HG02938 (cell line): ENCODE results near the gene ZBTB48.

Source experiments
- ATAC-seq: cut with Tn5 transposase; IDR thresholded peaks from one replicate; pipeline ENCODE4 v1.9.1; 2021; ENCODE audit warnings: mild to moderate bottlenecking, moderate library complexity; ENCODE audit not compliant: unreplicated experiment

Gene ZBTB48

DNA sequence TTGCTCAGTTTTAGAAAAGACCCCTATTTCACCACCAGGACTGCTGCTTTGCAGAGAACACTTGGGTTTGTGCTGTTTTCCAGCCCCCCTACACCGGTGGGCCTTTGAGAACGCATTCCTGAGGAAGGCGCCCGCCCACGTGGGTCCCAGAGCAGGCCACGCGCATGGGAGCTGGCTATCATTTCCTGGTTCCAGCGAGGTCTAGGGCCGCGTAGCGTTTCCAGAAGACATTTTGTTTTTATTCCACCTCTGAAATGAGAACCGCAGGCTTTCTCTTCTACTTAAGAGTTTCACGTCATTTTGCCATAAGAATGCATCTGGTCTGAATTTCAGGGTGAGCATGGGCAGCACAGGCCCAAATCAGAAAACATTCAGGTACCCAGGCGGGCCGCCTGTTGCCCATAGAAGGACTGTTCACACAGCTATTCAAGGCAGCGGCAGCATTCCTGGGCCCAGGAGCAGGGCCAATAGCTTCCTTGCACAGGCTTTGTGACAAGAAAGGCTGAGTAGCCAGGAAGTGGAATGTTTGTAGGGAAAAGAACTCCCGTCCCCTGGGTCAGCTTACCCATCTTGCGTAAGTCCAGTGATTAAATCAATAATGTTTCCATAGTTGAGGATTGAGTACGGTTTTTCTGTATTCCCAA, 24.2 kb downstream of the ZBTB48 start:
- ATAC-seq = no peak

DNA sequence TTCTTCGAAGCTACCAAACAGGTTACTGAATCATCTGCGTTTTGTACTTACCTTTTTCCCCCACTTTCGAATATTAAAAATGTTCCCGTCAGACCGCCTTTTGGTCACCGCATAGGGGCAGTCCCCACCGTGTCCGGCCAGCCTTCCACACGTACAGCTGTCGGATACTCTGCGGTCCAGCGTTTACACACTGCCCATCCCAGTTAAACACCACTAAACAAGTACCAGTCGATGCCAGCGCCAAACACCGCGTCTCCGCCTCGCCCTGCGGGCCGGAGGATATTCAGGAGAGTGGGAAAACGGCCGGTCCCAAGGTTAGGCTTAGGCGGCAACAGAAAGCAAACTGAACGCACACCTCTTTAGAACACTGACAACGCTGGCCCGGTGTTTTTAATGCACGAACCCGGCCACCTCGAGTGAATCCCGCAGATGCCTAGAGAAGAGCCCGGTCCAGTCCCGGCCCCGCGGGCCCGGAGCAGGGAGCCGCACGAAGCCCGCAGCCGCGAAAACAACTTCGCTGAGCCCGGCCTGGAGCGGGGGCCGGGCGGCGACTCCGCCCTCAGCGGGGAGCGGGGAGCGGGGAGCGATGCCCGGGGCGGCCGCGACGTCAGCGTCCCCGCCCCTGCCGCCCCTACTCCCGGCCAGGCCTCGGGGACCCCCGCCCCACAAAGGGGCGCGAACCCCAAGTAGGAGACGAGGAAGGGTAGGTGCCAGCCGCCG, 33.0 kb downstream of the ZBTB48 start:
- peak; percentile 35 for ATAC-seq

DNA sequence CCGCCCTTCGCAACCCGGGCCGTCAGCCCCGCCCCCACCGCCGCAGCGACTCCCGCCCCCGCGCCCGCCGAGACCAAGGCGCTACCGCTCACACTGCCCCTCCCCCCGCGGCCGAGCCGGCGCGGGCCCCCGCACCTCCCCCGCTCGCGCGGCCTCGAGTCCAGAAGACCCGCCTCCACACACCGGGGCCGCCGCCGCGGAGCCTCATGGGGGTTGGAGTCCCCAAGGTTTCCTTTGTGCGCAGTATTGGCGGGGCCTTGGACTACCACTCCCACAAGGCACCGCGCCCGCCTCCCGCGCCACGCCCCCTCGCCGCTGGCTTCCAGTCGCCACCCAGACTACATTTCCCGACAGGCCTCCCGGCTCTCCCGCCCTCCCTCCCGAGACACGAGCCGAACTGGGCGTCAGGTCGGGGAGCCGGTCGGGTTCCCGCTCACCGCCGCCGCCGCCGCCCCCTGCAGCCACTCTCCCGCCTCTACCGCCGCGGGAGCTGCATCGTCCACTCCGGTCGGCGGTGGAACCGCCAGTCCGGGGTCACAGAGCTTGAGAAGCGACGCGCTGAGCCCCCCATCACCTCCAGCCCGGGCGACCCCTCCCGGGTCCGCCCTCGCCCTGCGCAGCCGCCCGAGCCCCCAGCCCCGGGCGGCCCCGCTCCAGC, 33.7 kb downstream of the ZBTB48 start, which contains the start of gene PHF13:
TSS of gene PHF13 (plus strand) at position 371 of the 658 bp plus-strand sequence. CDS start 336 bp downstream, outside the sequence.
- ATAC-seq = peak; percentile 91

DNA sequence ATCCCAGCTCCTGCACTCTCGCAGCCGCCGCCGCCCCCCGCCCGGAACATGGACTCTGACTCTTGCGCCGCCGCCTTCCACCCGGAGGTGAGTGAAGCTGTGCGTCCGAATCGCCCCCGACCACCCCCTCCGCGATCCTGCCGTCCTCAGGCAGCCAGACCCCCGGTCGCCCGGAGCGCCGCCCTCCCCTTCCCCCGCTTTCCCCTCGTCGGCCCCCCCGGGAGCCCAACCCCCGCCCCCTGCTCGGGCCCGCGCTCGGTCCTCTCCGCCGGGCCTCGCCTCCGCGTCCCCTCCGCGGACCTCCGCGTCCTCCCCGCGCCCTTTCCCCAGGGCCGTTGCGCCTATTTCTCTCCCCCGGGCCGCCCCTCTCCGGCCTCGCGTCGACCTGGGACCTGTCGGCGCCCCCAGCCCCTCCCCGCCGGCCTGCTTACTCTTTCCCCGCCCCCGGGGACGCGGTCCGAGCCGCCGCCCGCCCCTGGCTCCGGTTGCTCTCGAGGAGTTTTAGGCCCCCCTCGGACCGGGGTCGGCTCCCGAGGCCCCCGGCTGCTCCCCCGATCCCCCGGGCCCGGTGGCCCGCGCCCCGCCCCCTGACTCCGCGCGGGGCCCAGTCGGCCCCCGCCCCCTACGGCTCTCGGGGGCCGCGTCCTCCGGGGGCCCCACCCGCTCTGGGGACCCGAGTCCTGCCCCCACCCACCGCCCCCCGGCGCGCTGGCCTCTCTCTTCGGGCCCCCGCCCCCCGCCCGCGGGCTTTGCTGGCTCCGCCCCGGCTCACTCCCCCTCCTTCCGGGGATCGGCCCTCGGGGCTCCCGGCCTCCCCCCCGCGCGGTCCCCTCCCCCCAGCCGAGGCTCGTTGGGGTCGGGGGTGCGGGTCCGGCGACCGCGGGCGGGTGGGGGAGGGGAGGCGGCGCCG, 34.5 kb downstream of the ZBTB48 start:
- no peak for ATAC-seq

DNA sequence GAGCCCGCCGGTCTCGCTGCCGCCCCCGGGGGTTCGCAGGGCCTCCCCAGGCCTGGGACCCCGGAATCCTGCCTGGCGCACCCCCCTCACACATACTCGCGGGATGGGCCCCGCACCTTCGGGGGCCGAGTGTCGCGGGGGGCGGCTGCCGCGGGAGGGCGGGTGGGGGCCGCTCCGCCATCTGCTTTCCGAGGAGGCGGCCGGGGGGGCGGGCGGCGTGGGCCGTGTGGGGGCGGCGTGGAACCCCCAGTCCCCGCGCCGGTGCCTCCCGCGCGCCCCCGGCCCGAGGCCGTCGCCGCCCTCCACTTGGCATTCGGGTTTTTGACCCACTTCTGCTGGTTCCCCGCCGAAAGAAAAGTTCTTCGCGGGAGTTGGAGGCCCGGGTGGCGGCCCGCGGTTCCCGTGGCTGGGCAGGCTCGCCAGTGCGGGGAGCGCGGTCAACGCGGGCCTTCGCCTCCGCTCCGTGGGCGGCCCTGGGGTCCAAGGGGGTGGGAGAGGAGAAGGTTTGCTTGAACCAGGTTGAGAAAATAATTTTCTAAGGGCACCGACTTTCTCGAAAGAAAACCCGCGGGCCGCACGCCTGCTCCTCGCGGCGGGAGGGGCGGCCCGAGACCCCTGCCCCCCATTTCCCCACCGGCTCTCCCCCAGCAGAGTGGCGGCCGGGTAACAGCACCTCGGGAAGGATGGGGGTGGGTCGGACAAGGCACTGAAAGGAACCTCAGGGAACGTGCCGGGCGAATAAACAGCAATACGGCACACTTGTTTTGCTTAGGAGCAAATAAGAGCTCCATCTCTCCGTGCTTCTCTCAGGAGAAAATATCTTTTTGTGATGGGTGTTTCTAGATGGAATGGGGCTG, 35.4 kb downstream of the ZBTB48 start:
- no peak for ATAC-seq

DNA sequence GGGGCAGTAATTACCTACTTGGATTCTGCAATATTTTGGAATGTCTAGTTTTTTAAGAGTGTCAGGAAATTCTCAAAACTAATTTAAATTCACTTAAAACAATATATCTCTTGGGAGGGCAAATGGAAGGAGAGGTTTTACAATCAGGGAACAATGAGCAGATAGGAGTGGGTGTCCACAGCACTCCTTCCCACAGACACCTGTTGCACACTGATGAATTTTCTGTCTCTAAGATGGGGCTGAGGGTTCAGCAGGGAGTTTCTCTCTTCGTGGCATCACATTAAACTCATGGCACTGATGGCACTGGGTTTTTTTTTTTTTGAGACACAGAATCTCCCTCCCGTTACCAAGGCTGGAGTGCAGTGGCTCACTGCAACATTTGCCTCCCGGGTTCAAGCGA, 39.3 kb downstream of the ZBTB48 start:
- no peak for ATAC-seq

DNA sequence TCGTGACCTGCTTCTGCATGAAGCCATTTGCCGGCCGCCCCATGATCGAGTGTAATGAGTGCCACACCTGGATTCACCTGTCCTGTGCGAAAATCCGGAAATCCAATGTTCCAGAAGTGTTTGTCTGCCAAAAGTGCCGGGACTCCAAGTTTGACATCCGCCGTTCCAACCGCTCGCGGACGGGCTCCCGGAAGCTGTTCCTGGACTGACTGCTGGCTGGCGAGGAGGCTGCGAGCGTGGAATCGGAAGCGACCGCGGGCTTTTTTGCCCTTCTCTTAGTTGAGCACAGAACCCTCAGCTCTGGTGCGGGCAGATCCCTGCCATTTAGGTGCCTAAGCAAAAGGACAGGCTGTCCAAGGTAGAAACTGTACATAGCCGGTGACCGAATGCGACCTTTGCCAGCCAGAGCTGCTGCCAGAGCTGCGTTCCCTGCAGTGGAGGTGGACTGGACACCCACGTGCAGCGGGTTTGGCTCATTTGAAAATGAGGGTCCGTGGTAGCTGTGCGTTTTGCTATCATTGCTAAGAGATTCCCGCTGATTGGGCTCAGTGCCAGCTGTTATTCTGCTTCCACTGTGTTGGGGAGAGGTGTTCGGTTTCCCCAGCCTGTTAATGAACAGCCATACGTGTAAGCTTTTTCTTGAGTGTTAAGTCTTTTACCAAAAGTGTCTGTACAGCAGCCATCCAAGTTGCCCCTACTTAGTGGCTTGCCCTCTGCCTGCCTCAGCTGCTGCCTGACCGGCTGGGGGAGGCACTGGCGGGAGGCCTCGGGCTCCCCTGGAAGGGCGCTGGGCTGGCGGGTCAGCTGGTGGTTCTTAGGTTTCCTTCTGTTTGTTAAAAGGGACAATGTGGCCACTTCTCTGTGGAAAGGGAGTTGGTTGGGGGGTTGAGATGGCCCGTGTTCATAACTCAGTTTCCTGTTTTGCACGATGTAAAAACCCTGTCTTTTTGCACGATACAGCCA, 41.9 kb downstream of the ZBTB48 start:
- ATAC-seq = no peak

DNA sequence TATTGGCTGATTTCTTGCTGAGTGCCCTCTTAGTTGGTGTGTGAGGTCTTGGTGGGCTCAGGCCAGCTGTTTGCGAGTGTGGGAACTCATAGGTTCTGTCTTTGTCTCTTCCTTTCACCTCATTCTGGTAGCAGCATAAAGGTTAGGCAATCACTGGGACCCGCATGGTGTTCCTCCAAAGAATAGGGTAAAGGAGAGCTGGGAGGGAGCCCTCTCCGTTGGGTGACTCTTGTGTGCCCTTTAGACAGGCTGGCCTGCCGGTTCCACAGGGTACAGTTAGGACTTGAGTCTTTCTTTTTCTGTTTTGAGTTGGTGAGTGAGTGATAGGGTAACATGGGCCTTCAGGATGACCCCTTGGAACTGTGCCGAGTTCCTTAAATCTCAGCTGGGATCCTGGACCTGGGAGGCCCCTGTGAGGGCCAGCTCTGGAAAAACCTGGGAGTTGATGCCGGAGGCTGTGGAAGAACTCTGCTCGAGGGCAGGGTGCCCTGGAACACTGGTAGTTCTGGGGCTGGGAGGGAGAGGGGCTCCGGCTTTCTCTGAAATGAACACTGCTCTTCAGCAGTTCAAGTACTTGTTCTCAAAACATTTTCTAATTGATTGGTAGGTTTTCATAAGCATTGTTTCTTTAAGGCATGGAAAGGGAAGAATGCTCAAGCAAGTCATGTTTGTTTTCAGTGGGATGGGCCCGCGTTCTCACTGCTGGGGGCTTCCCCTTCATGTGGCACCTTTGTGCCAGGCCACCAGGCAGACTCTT, 42.8 kb downstream of the ZBTB48 start:
- ATAC-seq = no peak

DNA sequence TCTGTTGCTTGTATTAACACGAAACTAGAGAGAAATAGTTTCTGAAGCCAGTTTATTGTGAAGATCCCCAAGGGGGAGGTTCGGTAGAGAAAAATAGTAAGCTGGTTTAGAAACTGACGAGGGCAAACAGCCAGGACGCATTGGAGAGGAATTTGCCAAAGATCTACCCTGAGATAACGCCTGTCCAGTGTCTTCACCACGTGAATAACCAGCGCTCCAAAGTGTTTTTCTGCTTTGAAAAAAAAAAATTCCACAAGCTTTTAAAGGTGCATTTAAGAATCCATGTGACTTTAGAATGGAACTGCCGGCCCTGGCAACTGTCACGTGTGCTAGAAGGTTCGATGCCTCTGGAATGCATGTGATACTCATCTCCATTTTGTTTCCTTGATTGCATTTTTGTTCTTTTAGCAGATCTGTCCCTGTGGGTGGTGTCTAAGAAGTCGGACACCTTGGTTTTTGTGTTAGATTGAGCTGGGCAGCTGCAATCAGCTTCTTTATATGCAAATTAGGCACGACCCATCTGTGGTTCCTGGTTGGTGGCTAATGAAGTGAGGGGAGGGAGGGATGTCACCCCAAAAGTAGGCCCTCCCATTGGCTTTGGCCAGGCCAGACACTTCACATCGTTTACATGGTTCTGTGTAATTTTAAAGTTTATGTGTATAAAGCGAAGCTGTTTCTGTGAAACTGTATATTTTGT, 43.6 kb downstream of the ZBTB48 start:
- no peak for ATAC-seq

DNA sequence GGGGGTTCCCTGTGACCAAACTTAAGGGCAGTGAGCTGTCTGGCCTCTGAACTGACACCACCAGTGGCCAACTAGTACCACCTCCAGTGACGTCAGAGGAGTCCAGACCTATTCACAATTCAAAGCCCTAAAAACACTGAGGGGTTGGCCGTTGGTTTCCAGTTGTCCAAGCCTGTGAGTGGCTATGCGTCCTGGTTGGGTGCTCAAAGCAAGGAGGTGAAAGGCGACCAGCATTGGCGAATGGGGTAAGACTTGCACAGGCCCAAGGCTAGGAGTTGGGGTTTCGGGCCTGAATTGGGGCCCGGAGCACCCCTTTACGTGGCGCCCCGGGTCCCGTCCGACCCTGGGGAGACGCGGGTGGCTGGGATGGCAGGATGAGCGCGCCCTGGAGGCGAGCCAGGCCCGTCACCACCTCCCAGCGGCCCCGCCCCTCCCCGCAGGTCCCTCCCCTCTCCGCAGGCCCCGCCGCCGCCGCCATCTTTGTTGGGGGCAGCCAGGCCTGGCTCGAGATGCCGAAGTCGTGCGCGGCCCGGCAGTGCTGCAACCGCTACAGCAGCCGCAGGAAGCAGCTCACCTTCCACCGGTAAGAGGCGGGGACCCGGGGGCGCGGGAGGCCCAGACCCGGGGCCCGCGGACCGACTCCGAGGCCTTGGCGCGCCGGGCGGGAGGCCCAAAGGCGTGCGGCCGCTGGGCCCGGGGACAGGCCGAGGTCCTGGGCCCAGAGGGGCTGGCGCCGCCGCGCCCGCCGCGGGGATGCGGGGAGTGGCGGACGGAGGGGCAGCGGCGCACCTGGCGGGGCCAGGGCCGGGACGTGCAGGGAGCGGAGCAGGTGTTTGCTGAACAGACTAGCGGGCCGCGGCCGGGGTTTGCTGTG, 45.2 kb downstream of the ZBTB48 start, which contains the start of gene THAP3:
TSS of gene THAP3 (plus strand) at position 159 of the 874 bp plus-strand sequence. CDS start at position 510, 351 bp downstream.
- peak; percentile 73 for ATAC-seq

DNA sequence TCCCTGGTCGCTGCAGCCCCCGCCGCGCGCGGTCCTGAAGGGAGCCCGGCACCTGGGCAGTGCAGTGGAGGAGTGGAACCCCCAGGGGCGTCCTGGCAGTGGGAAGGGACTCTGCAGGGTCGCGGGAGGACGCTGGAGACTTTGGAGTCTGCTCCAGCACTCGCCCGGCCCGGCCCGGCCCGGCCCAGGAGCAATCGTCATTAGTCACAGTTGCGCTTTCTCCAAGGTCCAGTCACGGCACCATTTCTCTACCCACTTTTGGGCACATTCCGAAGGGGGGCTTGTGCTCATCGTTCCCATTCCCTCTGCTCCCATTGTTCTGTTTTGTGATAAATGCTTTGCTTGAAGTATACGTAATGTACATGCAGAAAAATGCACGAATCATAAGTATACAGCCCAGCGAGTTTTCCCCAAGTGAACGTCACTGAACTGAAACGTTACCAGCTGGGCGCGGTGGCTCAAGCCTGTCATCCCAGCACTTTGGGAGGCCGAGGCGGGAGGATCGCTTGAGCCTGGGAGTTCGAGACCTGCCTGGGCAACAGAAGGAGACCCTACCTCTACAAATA, 45.9 kb downstream of the ZBTB48 start:
- ATAC-seq = peak; percentile 12

DNA sequence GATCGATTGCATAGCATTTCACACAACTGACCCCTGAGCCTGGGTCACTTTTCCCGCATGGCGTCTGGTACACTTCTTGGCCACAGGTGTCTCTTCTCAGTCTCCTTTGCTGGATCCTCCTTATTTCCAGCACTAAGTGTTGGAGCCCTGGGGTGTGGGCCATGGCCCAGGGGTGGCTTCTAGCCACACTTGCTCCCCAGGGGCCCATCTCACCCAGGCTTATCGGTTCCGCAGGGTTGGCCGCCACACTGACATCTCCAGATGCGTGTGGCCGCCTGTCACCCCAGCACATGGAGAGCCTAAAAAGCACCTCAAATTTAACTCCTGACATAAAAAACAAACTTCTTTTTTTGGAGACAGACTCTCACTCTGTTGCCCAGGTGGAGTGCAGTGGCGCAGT, 47.2 kb downstream of the ZBTB48 start:
- no peak for ATAC-seq

DNA sequence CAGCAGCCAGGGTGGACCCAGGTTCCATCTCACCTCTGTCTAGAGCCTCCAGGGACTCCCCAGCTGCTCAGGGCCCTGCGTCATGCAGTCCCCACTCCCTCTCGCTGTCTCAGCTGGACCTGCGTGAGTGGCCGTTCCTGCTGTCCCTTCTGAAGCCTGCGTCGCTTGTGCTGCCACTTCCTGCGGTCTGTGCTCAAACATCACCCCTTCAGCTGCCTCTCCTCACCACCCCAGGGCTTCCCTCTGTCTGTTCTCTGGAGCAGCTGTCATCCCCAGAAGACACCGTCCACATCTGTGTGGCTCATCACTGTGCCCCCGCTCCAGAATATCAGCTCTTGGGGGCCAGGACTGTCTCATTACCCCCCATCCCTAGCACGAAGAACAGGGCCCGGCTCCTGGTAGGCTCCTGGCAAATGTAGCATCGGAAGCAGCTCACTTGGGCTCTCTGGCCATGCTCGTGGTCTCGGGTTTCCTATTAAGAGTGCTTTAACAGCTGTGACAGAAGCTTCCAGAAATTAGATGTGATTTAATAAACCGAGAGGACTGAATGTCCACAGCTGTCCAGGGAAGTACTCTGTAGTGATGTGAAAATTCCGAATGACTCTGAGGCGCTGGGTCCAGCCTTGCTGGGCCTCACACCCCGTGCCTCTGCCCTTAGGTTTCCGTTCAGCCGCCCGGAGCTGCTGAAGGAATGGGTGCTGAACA, 48.2 kb downstream of the ZBTB48 start:
- no peak for ATAC-seq

DNA sequence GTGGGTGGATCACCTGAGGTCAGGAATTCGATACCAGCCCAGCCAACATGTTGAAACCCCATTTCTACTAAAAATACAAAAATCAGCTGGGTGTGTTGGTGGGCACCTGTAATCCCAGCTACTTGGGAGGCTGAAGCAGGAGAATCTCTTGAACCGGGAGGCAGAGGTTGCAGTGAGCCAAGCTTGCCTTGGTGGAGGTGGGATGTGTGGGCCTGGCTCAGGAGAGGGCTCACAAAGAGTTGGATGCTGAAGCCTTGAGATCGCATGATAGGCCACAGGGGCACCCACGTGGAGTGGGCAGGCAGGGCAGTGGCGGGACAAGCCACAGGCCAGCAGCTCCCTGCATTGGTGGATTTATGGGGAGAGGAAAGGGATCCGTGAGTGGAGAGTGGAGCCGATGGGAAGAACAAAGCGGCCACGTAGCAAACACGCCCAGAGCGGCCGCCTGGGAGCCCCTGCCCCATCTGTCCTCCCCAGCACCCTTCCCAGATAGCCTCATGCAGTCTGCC, 49.2 kb downstream of the ZBTB48 start:
- no peak for ATAC-seq

DNA sequence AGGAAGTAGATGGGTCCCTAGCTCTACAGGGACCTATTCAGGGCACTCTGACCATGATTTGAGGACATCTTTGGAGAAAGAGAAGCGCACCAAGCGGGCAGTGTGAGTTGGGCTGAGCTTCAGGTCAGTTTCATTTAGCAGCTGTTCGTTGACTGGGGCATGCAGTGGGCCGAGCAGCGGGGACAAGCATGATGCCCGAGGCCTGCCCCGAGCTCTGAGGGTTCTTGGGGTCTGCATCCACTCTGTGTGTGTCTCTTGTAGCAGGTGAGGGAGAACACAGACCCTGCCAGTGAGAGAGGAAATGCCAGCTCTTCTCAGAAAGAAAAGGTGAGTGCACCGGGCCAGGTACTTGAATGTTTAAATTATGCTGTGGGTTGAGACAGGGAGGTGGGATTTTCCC, 50.2 kb downstream of the ZBTB48 start:
- no peak for ATAC-seq
